ENCODE data around the gene CXXC5. TPM values are rescaled to one million over a fixed set of nuclear protein-coding genes. Genes with fewer than 3 reads are reported as not detected.

The CXXC5 gene
- total and polyA plus RNA-seq, 9 of the 15 experiments (the other 6 are each of a cell fraction or from before 2014, with no cell fraction given) = 1.9 to 123 (median 45.8) TPM

DNA sequence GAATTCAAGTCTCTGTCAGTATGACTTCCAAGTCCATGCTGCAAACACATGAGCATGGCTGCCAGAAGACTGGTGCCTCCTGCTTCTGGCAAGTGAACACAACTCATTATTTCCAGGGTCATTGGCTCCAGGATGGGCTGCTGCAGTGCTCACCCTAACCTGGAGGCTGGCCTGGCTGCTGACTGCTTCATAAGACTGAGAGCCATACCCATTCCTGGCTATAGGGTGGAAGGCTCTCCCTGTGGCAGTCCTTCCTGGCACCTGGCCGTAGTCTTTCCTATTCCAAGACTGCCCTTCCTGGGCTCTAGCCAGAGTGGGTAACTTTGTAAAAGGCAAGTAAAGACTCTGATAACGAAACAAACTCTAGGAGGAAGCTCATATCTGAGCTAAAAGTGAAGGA is 51.2 kb downstream of the CXXC5 start (continued):
- TF ChIP-seq, protein P1, sequence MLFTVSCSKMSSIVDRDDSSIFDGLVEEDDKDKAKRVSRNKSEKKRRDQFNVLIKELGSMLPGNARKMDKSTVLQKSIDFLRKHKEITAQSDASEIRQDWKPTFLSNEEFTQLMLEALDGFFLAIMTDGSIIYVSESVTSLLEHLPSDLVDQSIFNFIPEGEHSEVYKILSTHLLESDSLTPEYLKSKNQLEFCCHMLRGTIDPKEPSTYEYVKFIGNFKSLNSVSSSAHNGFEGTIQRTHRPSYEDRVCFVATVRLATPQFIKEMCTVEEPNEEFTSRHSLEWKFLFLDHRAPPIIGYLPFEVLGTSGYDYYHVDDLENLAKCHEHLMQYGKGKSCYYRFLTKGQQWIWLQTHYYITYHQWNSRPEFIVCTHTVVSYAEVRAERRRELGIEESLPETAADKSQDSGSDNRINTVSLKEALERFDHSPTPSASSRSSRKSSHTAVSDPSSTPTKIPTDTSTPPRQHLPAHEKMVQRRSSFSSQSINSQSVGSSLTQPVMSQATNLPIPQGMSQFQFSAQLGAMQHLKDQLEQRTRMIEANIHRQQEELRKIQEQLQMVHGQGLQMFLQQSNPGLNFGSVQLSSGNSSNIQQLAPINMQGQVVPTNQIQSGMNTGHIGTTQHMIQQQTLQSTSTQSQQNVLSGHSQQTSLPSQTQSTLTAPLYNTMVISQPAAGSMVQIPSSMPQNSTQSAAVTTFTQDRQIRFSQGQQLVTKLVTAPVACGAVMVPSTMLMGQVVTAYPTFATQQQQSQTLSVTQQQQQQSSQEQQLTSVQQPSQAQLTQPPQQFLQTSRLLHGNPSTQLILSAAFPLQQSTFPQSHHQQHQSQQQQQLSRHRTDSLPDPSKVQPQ (CRISPR knock-in tag; IDR thresholded peaks at IDR 0.05; ENCODE audit: borderline replicate concordance) = no peak

DNA sequence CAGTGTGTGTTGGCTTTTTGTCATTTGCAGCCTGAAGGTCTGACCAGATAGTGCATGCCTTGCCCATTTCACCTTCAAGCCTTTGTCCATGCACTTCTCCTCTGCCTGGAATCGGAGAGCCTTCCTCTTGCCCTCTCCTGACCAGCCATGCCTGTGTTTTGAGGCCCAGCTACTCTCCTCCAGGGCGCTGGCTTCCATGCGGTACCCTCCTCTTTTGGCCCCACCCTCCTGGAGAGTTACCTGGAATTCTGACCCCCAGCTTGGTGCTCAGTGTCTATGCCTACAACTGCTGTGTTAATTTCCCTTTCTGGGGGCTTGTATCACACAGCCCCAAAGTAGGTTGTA is 52.5 kb downstream of the CXXC5 start:
- H3K4me1 ChIP-seq (replicated peaks in 1 of 2; ENCODE audit: control insufficient read depth in 2 of 2, insufficient read depth in 2 of 2, low read length in 2 of 2) = peaks cover 53 to 56% of the 10 kb centered on the region in 2 experiments
- no peaks in the 10 kb centered on the region for H3K27me3 ChIP-seq (ENCODE audit: control insufficient read depth in 2 of 2, insufficient read depth in 2 of 2, low read length in 2 of 2)
- no peaks in the 10 kb centered on the region for H3K9me1 ChIP-seq (ENCODE audit: control insufficient read depth, insufficient read depth, low read length)
- no peak for DNase-seq (ENCODE audit: extremely low read depth in 1 of 4, low spot score in 3 of 4)
- CTCF ChIA-PET (ENCODE audit: low intra/inter-chr PET ratio) = no interaction called here
- ATAC-seq = no peak
- peak overlapping the region; percentile 30 to 82; a peak in 3 of 4 replicates for H3K9ac ChIP-seq (ENCODE audit: insufficient read depth in 1 of 2, low read depth in 2 of 2, low read length in 2 of 2)
- POLR2A ChIA-PET = interaction anchor here (0.6 to 4.1 kb wide), 5 partner anchors 9 to 198 kb away, joined by 3 to 28 read pairs (median 3); no protein-coding TSS in a partner anchor
- 60% methylated on average over 3 of the region's 3 CpGs for WGBS (ENCODE audit: insufficient coverage, low coverage, missing lambda C conversion rate)
- no TSS peak for BruUV-seq (replicated peaks)
- H3K36me3 ChIP-seq (ENCODE audit: control insufficient read depth, insufficient read depth, low read length) = no peaks in the 10 kb centered on the region
- in situ Hi-C loops (cut with MboI) (no loop called here), intact Hi-C loops (cut with micrococcal nuclease) (no loop called here)
- H2AFZ ChIP-seq (ENCODE audit: low read depth, low read length) = peak overlapping the region; percentile 82
- H3K4me3 ChIP-seq = no peak overlapping the region
- peak overlapping the region; percentile 97 for H3K27ac ChIP-seq (ENCODE audit: extremely low read depth, low read depth, low read length)
- H3K9me3 ChIP-seq (replicated peaks; ENCODE audit: control insufficient read depth, insufficient read depth, low read depth, low read length) = no peaks in the 10 kb centered on the region
- H4K20me1 ChIP-seq (replicated peaks; ENCODE audit: control insufficient read depth, insufficient read depth, low read length) = no peaks in the 10 kb centered on the region
- H3K79me2 ChIP-seq (ENCODE audit: control insufficient read depth, insufficient read depth, low read length) = peaks cover 12% of the 10 kb centered on the region; the same call in 2 of the 3 replicates
- FAIRE-seq = no peak
- H3K4me2 ChIP-seq (ENCODE audit: insufficient read depth, low read length) = peak overlapping the region; percentile 51
- TF ChIP-seq TRIM24 (IDR thresholded peaks at IDR 0.05) (no peak), ETV5 (CRISPR knock-in tag; IDR thresholded peaks at IDR 0.05; ENCODE audit: low read depth) (no peak), ZNF551 (CRISPR knock-in tag; IDR thresholded peaks at IDR 0.05) (no peak), TAF1 (IDR thresholded peaks at IDR 0.05; ENCODE audit: control insufficient read depth, extremely low read depth, insufficient read depth, low read length, severe bottlenecking) (no peak), ETV1 (tag; conservative IDR thresholded peaks at IDR 0.05; ENCODE audit: low read depth) (no peak), U2AF2 (optimal IDR thresholded peaks at IDR 0.05; ENCODE audit: low read depth, low read length) (no peak), CREB3 (tag; conservative IDR thresholded peaks at IDR 0.05; ENCODE audit: low read depth) (no peak), SAP30 (IDR thresholded peaks at IDR 0.05; ENCODE audit: borderline replicate concordance, insufficient read depth, low read depth, low read length, poor library complexity, severe bottlenecking) (no peak), BCOR (IDR thresholded peaks at IDR 0.05) (no peak), SRSF9 (IDR thresholded peaks at IDR 0.05; ENCODE audit: borderline replicate concordance, low read depth, low read length) (no peak), ZFP36 (IDR thresholded peaks at IDR 0.05; ENCODE audit: low read depth, low read length, partially characterized antibody) (no peak), ADNP (tag; IDR thresholded peaks at IDR 0.05) (no peak), ELK3 (CRISPR knock-in tag; IDR thresholded peaks at IDR 0.05) (no peak), ZBTB34 (CRISPR knock-in tag; IDR thresholded peaks at IDR 0.05) (no peak), MAFF (IDR thresholded peaks at IDR 0.05; ENCODE audit: low read length) (no peak)

Data from K562 (cell line).